Mucosa of gallbladder (tissue), 1 donor: ENCODE measurements around the gene NXN. TPM values are rescaled to one million over a fixed set of nuclear protein-coding genes. Genes with fewer than 3 reads are reported as not detected.
"Not testable (repeated sequence)": the region's sequence is repeated elsewhere in the genome, so short reads cannot be mapped to it uniquely, and the experiment has no call there.

Experiments used
- DNase-seq: peaks from one replicate; pipeline ENCODE4 v3.0.0-alpha.2; 2020; ENCODE audit warnings: low spot score
- total RNA-seq: library from RNA; stranded (reverse); gene quantifications from one replicate; pipeline ENCODE4 v1.2.1, GENCODE V29; 2021
- donor health status: DM: no; HTN: no; CAD: no.

The NXN gene
- total RNA-seq, 1 donor from 2014 or later: 46.0 TPM

DNA sequence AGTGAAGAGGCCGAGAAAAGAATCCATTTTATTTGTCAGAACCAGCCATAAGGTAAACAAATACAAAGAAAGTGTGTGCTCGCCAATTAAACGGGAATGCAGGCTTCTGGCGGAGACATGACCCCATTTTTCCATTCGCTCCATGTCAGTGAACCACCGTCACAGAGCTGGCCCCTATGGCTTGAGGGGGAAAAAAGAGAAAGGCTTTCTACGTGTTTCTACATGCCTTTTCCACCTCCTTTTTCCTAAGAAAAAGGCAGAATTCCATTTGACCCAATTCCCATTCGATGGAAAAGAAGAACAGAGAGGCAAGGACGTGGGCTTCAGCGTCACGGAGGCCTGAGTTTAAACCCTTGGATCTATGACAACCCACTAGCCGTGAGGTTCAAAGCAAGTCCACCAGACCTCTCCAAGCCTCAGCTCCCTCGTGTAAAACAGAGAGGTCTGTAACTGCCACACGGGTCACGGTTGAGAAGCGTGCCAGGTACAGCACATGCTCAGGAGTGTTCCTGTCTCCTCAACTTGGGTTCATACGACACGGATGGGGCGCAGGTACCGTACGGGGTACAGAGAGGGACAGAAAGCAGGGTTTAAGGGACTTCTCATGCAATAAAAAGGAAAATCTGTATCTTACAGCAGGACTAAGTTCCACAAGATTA, 91.9 kb downstream of the NXN start:
- no peak for DNase-seq

DNA sequence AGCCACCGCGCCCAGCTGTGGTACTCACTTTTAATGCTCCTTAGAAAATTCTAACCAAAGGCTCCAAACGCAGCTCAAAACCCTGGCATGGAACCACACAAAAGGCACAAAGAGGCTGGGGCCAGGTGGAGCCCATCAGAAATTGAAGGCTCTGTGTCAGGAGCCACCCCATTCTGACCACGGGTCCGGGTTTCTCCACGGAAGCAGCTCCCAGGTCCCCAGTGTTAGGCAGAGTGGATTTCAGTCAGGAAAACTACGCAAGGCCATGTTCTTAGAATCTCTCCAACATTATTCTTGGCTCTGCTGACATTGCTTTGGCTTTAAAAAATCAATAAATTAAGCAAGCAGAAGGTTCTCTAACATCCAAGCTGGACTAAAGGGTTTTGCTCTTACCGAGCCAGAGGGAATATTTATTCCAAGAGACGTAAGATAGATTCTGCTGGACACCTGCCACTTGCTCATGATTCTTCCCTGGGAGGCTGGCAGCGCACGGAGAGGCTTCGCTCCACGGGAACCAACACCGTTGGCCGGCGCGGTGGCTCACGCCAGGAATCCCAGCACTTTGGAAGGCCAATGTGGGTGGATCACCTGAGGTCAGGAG, 93.5 kb downstream of the NXN start:
- DNase-seq: peak; percentile 61

DNA sequence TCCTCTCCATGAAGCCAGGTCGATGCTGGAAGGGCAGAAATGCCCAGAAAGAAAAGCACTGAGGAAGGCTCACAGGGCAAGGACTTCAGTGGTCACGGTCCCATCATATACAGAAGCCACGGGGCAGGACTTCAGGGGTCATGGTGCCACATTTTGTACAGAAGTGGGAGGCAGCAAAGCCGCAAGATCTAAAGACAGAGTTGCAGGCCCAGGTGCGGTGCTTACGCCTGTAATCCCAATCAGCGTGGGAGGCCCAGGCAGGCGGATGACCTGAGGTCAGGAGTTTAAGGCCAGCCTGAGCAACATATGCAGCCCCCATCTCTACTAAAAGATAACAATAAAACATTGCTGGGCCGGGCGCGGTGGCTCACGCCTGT, 96.0 kb downstream of the NXN start:
- no peak for DNase-seq

DNA sequence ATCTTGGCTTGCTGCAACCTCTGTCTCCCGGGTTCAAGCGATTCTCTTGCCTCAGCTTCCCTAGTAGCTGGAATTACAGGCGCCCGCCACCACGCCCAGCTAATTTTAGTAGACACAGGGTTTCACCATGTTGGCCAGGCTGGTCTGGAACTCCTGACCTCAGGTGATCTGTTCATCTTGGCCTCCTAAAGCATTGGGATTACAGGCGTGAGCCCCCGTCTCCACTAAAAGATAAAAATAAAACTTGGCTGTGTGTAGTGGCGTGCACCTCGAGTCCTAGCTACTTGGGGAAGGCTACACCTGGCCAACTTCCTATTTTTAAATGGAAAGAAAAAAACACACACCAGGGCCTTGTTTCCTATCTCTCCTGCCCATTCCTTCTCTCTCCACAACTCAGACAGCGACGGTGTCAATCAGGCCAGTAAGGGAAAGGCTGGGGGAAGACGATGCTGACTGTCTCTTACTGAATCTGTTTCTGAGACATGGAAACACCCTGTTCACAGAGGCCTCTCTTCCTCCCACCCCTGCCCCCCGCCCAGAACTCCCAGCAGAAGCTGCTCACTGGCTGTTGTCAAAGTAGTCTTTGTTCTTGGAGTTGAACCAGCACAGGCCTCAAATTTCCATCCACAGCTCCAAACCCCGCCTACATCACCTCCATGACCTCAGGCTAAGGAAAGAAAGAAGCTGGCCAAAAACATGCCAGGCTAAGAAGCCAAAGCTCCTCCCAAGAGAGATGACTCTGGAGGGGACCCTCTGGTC, 96.6 kb downstream of the NXN start:
- peak; percentile 50 for DNase-seq

DNA sequence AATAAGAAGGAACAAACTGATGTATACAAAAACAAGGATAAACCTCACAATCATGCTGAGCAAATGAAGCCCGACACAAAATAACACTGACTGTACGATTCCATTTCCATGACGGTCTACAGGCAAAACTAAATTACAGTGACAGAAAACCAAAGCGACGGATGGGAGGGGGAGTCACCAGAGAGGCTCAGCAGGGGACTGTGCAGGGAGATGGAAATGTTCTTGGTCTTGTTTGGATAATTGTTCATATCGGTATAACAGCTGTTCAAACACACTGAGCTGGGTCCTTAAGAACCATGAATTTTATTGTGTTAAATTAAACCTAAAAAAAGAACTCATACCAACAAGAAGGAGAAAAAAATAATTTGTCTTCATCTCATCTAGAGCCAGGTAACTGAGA, 97.8 kb downstream of the NXN start:
- DNase-seq: no peak

DNA sequence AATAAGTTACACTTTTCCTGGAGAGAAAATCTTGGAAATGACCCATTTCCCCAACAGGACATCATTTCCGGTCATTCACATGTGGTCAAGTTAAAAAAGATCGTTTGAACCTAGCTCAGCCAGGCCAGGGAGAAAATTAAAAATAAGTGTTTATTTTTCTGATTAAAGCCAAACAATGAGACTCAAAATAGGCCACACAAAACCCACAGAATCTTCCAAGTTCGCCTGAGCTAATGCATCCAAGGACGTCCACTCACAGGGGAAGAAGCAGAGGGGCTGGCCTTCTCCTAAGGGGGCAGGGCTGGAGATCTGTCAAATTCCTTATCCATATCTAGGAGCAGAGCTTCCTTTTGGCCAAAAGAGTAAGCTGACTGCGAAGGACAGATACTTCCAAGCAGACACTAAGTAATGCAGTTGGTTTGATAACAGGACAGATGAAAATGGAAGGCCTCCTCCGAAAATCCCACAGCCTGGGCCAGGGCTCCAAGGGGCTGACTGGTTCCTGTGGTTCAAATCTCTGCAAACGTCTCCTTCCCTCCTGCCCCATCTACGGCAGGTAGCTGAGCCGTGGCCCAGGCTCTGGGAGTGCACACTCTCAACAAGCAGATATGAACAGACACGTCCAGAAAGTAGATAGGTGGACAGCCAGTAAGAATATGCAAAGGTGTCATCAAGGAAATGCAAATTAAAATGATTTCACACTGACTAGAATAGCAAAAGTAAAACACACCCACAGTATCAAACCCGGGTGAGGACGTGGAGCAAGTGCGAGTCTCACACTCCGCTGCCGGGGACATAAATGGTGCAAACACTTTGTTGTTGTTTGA, 98.9 kb downstream of the NXN start:
- no peak for DNase-seq

DNA sequence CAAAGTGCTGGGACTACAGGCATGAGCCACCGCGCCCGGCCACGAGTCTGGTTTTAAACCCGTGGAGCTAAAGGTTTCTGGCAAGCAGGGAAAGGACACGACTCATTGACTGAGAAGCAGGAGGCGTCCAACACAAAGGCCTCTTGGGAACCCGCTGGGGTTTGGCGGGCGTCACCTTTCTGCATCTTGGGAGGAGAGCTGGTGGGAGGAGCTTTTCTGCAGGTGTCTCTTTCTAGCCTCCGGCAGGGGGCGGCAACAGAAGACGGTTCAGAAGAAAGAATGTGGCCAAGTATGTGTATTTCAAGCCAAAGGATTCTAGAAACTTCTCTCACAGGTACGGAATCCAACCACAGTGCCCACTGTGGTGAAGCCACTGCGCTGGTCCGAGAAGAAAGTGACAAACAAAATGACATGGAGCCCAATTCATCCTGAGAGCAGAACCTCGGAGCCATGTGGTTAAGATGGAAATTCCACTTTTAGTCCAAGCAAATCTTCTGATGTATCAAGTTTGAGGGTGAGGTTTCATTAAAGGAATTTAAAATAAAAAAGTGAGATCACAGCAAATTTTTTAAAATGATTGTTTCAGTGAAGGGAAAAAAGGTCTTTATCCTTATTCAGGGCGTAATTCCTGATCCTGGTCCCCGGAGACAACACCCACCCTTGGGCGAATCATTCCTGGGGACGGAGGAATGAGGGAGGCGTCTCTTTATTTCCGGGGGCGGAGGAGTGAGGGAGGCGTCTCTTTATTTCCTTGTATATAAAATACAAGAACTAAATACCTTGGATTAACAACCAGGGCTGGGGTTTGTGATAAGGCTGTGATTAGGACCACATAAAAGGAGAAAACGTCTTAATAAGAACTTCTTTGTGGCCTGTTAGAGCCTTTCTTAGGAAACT, 99.8 kb downstream of the NXN start:
- DNase-seq: peak; percentile 85

DNA sequence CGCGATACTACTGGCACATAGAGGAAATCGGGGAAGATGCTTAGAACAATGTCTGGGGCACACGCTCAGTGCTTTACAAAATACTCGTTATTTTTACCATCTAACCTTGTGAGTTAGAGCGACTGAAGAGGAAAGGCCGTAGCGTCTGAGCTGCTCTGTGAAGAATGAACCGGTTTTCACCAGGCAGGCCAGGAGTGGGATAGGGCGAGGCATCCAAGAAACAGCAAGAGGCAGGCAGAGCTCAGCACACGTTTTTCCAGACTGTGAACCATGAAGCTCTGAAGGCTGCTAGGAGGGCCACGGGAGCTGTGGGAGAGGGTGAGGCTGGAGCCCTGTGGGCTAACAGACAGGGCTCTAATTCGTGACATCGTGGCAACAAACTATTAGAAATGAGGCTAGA, 101.9 kb downstream of the NXN start:
- no peak for DNase-seq

DNA sequence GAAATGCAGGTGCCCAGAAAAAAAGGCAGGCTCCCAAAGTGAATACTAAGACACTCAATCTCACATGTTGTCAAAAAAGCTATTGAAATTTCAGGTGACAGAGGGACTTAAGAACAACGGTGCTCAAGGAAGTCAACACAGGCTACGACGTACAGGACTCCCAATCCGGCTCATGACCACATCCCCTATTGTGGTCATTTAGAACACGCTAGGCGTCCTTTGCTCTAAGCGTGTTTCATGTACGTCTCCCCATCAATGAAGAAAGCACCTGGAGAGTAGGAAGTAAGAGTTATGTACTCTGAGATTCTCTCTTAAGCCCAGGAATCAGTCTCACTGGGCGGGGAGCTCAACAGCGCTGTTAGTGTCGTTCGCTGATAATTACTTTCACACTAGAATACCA, 103.3 kb downstream of the NXN start:
- no peak for DNase-seq

DNA sequence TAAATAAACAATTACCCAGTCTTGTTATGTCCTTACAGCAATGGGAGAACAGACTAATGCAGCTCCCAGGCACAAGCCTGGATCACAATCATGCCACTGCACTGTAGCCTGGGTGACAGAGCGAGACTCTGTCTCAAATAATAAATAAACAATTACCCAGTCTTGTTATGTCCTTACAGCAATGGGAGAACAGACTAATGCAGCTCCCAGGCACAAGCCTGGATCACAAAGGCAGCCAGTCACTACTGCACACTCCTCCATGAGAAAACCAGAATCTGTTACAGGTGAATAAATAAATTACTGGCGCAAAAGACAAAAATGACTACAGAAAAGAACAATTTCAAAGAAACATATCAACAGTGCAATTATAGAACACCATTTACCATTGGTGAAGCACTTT, 105.0 kb downstream of the NXN start:
- not testable (repeated sequence) for DNase-seq

DNA sequence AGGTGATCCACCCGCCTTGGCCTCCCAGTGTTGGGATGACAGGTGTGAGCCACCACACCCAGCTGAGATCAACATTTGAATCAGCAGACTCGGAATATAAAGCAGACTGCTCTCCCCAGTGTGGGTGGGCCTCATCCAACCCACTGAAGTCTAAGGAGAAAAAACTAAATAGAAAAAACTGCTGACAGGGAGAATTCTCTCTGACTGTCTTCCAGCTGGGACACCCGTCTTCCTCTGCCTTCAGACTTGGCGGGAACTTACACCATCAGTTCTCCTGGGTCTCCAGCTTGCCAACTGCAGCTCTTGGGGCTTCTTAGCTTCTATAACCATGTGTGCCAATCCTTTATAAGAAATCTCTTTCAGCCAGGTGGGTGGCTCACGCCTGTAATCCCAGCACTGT, 106.7 kb downstream of the NXN start:
- DNase-seq: no peak

DNA sequence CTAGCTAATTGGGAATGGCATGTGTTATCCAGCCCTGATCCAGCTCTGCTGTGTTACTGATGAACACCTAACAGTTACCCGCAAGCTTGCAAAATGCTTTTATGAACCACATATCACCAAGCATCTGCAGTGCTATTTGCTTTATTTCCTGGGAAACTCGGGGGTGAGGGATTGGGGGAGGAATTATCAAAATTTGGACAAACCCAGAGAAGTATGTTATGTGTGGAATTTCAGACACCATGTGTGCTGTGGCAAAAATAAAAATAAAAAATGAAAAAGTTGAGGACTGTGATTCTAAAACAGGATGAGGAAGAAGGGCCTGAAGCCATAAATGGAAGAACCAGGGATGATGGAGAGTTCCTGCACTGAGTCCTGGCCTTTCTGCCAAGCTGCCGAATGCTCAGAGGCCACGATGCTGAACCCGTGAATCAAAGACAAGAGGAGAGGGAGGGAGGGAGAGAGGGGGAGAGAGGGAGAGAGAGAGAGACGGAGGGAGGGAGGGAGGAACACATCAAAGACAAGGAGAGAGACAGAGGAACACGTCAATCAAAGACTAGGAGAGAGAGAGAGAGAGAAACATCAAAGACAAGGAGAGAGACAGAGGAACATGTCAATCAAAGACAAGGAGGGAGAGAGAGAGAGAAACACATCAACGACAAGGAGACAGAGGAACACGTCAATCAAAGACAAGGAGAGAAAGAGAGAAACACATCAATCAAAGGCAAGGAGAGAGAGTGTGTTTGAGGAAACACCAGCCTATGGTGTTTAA, 107.6 kb downstream of the NXN start:
- DNase-seq: no peak

DNA sequence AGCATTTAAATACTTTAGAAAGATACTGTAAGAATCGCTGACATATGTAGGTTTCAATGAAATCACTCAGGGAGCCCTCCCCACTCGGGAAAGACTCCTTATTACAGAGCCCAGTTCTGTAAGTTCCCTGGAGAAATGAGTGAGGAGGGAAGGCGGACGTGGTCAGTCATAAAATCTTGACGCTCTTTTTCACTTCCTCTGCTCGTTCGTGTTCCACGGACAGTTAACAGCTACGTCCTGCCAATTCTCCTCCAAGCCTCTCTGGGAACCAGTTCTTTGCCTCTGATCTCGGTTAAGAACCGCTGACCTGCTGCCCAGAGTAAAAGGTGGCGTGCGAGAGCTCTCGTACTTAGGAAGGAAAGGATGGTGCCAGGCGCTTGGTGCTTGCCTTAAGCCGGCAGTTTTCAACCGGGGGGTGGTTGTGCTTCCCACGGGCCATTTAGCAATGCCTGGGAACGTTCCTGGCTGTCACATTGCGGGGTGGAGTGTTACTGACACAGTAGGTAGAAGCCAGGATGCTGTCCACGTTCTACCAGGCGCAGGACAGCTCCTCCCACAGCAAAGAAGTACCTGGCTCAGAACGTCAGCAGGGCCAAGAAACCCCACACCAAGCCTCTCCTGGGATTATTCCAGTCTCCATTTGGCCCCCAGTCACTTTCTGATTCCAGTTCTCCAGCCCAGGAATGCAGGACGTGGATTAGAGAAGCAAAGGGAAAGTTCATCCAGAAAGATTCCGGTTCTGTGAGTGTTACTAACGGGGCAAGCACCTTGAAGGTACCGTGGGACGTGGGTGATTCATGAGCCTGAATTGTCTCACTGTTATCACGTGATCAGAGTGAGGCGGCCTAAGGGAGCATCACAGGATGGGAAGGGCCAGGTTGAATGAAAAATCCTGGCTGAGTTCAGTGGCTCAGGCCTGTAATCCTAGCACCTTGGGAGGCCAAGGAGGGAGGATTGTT, 109.7 kb downstream of the NXN start:
- DNase-seq: no peak

DNA sequence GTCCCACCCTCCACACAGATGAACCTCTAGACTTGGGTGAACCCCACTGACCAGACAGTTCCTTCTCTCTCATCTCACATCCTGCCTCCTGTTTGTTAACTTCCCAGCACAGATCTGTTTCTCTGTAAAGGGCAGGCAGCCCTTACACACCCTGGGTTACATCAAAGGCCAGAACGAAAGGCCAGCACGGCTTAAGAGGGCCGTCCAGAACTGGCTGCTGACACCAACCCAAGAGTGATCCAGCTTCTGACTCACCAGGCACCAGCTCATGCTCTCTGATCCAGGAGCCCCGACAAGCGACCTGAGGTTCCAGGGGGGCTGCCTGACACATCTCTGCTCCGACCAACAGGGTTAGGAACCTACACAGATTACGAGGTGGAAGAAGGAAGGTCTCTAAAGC, 110.5 kb downstream of the NXN start:
- DNase-seq: peak; percentile 46

DNA sequence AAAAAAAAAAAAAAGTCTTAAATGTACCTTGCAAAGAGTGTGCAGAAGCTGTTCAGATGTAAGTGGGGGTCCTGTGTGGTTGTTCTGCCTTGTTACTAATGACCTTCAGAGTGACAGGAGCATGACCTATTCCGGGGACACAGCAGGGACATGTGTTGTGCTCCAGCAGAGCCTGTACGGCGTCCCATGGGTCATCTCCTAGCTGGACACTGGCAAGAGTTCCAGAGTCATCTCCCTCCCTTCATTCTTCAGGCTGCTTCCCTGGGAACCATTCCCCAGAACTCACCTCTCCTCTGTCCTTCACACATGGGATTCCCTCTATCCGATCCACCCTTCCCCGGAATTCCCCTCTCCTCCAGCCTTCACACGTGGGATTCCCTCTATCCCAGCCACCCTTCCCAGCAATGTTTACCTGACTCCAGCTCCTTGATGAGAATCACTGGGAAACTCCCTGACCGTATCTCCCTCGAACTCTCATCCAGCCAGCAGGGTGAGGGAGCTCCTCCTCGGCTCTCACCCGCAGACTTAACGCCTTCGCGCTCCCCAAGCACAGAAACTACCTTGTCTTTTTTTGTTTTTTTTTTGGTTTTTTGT, 111.6 kb downstream of the NXN start:
- DNase-seq: no peak

DNA sequence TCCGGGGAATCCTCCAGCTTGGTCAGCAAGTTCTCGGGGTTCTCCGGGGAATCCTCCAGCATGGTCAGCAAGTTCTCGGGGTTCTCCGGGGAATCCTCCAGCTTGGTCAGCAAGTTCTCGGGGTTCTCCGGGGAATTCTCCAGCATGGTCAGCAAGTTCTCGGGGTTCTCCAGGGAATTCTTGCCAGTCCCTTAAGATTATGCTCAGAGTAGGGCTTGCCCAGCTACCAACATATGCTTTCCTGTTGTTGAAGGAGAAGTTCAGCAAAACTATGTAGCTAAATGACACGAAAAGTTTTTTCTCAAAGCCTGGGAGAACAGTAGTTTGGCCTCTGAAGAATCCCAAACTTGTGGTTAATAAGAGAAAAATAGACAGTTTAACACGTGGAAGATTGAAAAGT, 112.3 kb downstream of the NXN start:
- not testable (repeated sequence) for DNase-seq

DNA sequence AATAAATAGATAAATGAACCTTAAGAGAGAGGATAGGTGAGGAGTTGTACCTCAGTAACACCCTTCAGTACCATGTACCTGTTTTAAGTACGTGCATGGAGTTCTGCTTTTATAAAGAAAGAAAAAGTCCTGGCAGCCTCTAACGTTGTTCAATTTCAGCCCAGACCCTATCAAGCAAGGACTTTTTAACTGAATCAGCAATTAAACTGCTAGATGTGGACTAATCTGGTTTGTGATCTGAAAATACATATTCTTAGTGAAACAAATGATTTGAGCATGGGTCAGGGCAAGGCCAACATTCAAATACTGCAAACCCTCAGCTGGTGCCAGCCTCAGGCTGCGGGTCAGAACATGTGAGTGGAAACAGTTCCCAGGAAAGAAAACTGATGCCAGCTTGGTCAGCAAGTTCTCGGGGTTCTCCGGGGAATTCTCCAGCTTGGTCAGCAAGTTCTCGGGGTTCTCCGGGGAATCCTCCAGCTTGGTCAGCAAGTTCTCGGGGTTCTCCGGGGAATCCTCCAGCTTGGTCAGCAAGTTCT, 112.9 kb downstream of the NXN start:
- DNase-seq: no peak

DNA sequence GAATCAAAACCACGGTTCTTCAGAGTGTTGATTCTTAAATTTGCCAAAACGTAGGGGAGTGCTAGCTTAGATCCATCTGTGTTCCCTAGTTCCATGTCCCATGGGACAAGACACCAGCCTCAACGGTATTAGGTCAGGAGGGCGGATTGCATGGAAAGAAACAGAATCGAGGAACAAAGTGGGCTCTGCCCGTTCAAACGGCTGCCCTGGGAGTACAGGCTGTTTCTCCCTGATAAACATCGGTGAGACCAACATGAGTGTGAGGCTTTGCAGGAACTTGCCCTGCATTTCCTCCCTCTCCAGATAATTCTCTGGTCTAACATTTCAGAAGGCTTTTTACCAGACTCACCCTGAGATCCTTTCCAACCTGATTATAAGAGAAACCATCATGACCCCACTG, 115.3 kb downstream of the NXN start:
- no peak for DNase-seq

DNA sequence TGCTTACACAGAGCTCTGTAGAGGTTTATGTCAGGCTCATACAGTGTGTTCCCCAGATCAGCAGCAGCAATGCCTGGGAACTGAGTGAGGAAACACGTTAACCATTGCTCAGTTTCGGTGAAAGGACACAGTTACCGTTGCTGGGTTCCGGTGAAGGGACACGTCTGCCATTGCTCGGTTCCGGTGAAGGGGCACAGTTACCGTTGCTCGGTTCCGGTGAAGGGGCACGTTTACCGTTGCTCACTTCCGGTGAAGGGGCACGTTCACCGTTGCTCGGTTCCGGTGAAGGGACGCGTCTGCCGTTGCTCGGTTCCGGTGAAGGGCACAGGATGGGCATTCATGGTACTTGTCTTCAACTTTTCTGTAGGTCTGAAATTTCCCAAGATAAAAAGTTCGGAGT, 115.7 kb downstream of the NXN start:
- no peak for DNase-seq
